Panc1 (cell line): ENCODE data around the gene BCKDHA.

Source experiments
- POLR2AphosphoS5 ChIP-seq: IDR thresholded peaks from 2 replicates; pipeline ENCODE4 v1.6.1; 2012; ENCODE audit warnings: mild to moderate bottlenecking, low read depth, low read length, moderate library complexity
- SIN3A ChIP-seq: IDR thresholded peaks from 2 replicates; pipeline ENCODE4 v1.6.1; 2012; ENCODE audit warnings: low read depth, mild to moderate bottlenecking, low read length, moderate library complexity, borderline replicate concordance; ENCODE audit not compliant: insufficient read depth
- TCF7L2 ChIP-seq: IDR thresholded peaks from 2 replicates; pipeline ENCODE4 v1.6.1; 2011; ENCODE audit warnings: mild to moderate bottlenecking, low read depth, low read length, inconsistent platforms
- TF ChIP-seq, protein P1 (sequence below): fragments of 450-650 bp; IDR thresholded peaks from 2 replicates; pipeline ENCODE4 v1.5.1; 2017; ENCODE audit warnings: mild to moderate bottlenecking
- TF ChIP-seq, protein P2 (sequence below), 2 experiments: IDR thresholded peaks; 2 replicates each; pipeline ENCODE4 v1.6.1; 2011 to 2012; ENCODE audit warnings: low read depth in 2 of 2, control low read depth in 1 of 2, low read length in 1 of 2, mild to moderate bottlenecking in 1 of 2, moderate library complexity in 1 of 2; ENCODE audit not compliant: insufficient read depth in 1 of 2

DNA sequence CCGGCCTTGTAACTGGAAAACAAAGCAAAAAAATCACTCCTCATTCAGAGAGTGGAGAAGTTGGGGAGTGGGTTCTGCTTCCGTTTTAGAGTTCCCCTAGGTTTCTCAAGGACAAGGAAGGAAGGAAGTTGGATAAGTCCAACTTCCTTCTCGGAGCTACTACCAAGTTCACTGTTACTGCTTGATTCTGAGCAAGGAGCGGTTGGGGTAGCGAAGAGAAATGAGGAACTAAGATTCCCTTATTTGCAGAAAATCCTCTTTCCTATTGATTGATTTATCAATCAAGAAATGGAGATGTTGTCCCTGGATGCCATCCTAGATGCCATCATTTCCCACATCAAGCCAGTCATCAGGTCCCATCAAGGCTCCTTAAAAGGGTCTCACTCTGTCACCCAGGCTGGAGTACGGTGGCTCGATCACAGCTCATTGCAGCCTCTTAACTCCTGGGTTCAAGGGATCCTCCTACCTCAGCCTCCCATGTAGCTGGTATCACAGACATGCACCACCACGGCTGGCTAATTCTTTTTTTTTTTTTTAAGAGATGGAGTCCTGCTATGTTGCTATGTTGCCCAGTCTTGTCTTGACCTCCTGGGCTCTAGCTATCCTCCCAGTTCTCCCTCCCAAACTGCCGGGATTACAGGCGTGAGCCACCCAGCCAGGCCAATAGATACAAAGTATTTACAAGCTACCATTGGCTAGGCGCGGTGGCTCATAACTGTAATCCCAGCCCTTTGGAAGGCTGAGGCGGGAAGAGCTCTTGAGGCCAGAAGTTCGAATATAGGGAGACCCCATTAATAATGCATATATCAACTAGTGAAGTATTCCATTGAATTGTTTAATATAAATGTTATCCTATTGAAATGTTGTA lies 32.9 kb upstream of the BCKDHA start:
- TF ChIP-seq, protein P1, sequence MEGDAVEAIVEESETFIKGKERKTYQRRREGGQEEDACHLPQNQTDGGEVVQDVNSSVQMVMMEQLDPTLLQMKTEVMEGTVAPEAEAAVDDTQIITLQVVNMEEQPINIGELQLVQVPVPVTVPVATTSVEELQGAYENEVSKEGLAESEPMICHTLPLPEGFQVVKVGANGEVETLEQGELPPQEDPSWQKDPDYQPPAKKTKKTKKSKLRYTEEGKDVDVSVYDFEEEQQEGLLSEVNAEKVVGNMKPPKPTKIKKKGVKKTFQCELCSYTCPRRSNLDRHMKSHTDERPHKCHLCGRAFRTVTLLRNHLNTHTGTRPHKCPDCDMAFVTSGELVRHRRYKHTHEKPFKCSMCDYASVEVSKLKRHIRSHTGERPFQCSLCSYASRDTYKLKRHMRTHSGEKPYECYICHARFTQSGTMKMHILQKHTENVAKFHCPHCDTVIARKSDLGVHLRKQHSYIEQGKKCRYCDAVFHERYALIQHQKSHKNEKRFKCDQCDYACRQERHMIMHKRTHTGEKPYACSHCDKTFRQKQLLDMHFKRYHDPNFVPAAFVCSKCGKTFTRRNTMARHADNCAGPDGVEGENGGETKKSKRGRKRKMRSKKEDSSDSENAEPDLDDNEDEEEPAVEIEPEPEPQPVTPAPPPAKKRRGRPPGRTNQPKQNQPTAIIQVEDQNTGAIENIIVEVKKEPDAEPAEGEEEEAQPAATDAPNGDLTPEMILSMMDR = no peak
- TF ChIP-seq, protein P2, sequence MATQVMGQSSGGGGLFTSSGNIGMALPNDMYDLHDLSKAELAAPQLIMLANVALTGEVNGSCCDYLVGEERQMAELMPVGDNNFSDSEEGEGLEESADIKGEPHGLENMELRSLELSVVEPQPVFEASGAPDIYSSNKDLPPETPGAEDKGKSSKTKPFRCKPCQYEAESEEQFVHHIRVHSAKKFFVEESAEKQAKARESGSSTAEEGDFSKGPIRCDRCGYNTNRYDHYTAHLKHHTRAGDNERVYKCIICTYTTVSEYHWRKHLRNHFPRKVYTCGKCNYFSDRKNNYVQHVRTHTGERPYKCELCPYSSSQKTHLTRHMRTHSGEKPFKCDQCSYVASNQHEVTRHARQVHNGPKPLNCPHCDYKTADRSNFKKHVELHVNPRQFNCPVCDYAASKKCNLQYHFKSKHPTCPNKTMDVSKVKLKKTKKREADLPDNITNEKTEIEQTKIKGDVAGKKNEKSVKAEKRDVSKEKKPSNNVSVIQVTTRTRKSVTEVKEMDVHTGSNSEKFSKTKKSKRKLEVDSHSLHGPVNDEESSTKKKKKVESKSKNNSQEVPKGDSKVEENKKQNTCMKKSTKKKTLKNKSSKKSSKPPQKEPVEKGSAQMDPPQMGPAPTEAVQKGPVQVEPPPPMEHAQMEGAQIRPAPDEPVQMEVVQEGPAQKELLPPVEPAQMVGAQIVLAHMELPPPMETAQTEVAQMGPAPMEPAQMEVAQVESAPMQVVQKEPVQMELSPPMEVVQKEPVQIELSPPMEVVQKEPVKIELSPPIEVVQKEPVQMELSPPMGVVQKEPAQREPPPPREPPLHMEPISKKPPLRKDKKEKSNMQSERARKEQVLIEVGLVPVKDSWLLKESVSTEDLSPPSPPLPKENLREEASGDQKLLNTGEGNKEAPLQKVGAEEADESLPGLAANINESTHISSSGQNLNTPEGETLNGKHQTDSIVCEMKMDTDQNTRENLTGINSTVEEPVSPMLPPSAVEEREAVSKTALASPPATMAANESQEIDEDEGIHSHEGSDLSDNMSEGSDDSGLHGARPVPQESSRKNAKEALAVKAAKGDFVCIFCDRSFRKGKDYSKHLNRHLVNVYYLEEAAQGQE (IDR thresholded peaks at IDR 0.05; ENCODE audit: insufficient read depth in 1 of 2, low read depth in 2 of 2, low read length in 1 of 2) = no peak
- TF ChIP-seq POLR2AphosphoS5 (no peak), TCF7L2 (no peak), SIN3A (no peak)
